ENCODE measurements around the gene SIRT2. TPM values are rescaled to one million over a fixed set of nuclear protein-coding genes. Genes with fewer than 3 reads are reported as not detected.
A peak's percentile ranks its signal among the peaks of the same experiment; 100 is the strongest.

SIRT2 gene
- total and polyA plus RNA-seq, 2 of the 13 experiments (the other 11 are each of a cell fraction or from before 2014, with no cell fraction given): 22.3 to 26.1 TPM

GRCh38 chr19:38879400-38879751 lies 20.0 kb downstream of the SIRT2 start:
- no peaks in the 10 kb centered on the region for H3K9me3 ChIP-seq (ENCODE audit: low read length)
- 0 out of 2 replicates have a peak overlapping the region, but pooled peaks have one; percentile 15 for H3K4me2 ChIP-seq (ENCODE audit: low read depth, low read length)
- CTCF ChIA-PET (ENCODE audit: low intra/inter-chr PET ratio, low total read pairs): no interaction called here
- in situ Hi-C loops (cut with HindIII; ENCODE audit: extremely low pct_ligation_motif_present, low pct_unique_long_range_greater_than_20kb) (no loop called here), intact Hi-C loops (cut with micrococcal nuclease; ENCODE audit: unreplicated experiment) (no loop called here)
- peaks cover 0 to 2% of the 10 kb centered on the region in 2 experiments; a peak in 2 of 5 replicates for H3K36me3 ChIP-seq (replicated peaks in 1 of 2; ENCODE audit: control insufficient read depth in 1 of 2, insufficient read depth in 2 of 2, low read length in 2 of 2)
- H3K27me3 ChIP-seq (ENCODE audit: control insufficient read depth in 1 of 2, insufficient read depth in 2 of 2, low read length in 2 of 2): no peaks in the 10 kb centered on the region
- no peak for FAIRE-seq
- peaks cover 45% of the 10 kb centered on the region for H3K4me1 ChIP-seq (ENCODE audit: insufficient read depth, low read length)
- no peak overlapping the region for H3K9ac ChIP-seq (ENCODE audit: insufficient read depth, low read depth, low read length)
- POLR2A ChIA-PET: interaction anchor here (1.3 to 5.6 kb wide), 5 partner anchors 8 to 30 kb away, joined by 4 to 37 read pairs (median 7); partner anchors contain the start of genes NFKBIB and SIRT2
- no peak overlapping the region for H2AFZ ChIP-seq (ENCODE audit: low read length)
- peak; percentile 9; the same call in 1 of the 3 replicates for ATAC-seq
- H3K27ac ChIP-seq (ENCODE audit: extremely low read length, insufficient read depth, low read length): no peak overlapping the region
- WGBS (ENCODE audit: low lambda C conversion rate): 60% methylated on average over 11 of the region's 11 CpGs
- no peak overlapping the region for H3K4me3 ChIP-seq (replicated peaks in 1 of 3; ENCODE audit: insufficient read depth in 1 of 3, low read depth in 2 of 3, low read length in 3 of 3)
- no TSS peak for BruUV-seq (replicated peaks)
- no peaks in the 10 kb centered on the region for H3K79me2 ChIP-seq (ENCODE audit: insufficient read depth, low read length)
- no peaks in the 10 kb centered on the region for H4K20me1 ChIP-seq (ENCODE audit: insufficient read depth, low read length)
- DNase-seq (ENCODE audit: low spot score): no peak
- TF ChIP-seq YEATS4 (CRISPR knock-in tag; IDR thresholded peaks at IDR 0.05; ENCODE audit: borderline replicate concordance): no peak
- TF ChIP-seq KDM5A (IDR thresholded peaks at IDR 0.05; ENCODE audit: borderline replicate concordance, low read length): no peak
- no peak for TF ChIP-seq ZNF510 (CRISPR knock-in tag; IDR thresholded peaks at IDR 0.05; ENCODE audit: low read depth)
- TF ChIP-seq HMG20A (CRISPR knock-in tag; IDR thresholded peaks at IDR 0.05; ENCODE audit: borderline replicate concordance): no peak
- TF ChIP-seq THAP9 (CRISPR knock-in tag; IDR thresholded peaks at IDR 0.05; ENCODE audit: borderline replicate concordance): no peak
- no peak for TF ChIP-seq CEBPB (IDR thresholded peaks at IDR 0.05; ENCODE audit: borderline replicate concordance, low read depth, low read length)
- TF ChIP-seq NR2F6 (IDR thresholded peaks at IDR 0.05): no peak
- TF ChIP-seq NR2F6 (CRISPR knock-in tag; IDR thresholded peaks at IDR 0.05): no peak
- TF ChIP-seq ZFAT (CRISPR knock-in tag; conservative IDR thresholded peaks at IDR 0.05): no peak
- TF ChIP-seq RFX5 (IDR thresholded peaks at IDR 0.05; ENCODE audit: low read depth, low read length): no peak
- no peak for TF ChIP-seq POLR2AphosphoS5 (IDR thresholded peaks at IDR 0.05; ENCODE audit: low read depth, low read length)
- TF ChIP-seq ZNF292 (CRISPR knock-in tag; IDR thresholded peaks at IDR 0.05; ENCODE audit: borderline replicate concordance, low read depth): no peak
- TF ChIP-seq ZNF512B (CRISPR knock-in tag; IDR thresholded peaks at IDR 0.05; ENCODE audit: borderline replicate concordance): no peak
- TF ChIP-seq ZNF142 (CRISPR knock-in tag; IDR thresholded peaks at IDR 0.05): no peak
- no peak for TF ChIP-seq NFATC3 (CRISPR knock-in tag; IDR thresholded peaks at IDR 0.05)

Measured in HepG2 (cell line).